HG03196 (cell line): ENCODE measurements around the gene TNFAIP8L1.
A peak's percentile ranks its signal among the peaks of the same experiment; 100 is the strongest.
"Not testable (repeated sequence)": the region's sequence is repeated elsewhere in the genome, so short reads cannot be mapped to it uniquely, and the experiment has no call there.

Experiments used
- ATAC-seq: cut with Tn5 transposase; IDR thresholded peaks from one replicate; pipeline ENCODE4 v1.9.1; 2021; ENCODE audit not compliant: unreplicated experiment

Gene TNFAIP8L1

GRCh38 chr19:4638828-4639530 is at the start of gene TNFAIP8L1:
TNFAIP8L1 (plus strand) TSS chr19:4639516; CDS start chr19:4651870, 12,354 bp downstream.
- peak; percentile 77 for ATAC-seq

GRCh38 chr19:4589579-4590410 is 49.5 kb upstream of the TNFAIP8L1 start:
- no peak for ATAC-seq

GRCh38 chr19:4590559-4590958 is 48.8 kb upstream of the TNFAIP8L1 start:
- no peak for ATAC-seq

GRCh38 chr19:4591320-4591719 is 48.0 kb upstream of the TNFAIP8L1 start:
- ATAC-seq, result no peak

DNA sequence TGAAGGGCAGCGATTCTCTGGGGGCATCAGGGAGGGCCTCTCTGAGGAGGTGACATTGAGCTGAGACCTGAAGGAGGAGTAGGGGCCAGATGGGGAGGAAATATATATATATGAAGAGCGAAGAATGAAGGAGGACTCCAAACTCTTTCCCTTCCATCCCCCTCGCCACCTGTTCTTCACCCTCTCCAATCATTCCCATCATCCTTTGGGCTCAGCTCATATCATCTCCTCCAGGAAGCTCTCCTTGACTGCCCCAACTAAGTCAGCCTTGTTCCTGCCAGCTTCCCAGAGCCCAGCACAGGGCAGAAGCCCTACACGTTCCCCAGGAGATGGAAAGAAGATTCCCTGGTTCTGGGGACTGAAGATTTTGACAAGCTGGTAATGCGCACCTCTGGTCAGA is 46.9 kb upstream of the TNFAIP8L1 start:
- ATAC-seq, result no peak

DNA sequence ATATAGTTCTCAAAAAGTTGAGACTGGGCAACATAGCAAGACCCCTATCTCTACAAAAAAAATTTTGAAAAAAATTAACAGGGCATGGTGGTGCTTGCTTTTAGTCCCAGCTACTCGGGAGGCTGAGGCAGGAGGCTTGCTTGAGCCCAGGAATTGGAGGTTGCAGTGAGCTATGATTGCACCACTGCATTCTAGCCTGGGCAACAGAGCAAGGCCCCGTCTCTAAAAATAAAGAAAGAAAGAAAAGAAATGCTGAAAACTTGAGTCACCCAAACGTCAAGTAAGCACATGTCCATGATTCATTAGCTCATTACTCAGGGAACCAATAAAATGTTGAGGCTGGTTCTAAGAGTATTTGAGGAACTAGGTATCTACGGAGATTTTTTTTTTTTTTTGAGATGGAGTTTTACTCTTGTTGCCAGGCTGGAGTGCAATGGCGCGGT is 45.9 kb upstream of the TNFAIP8L1 start:
- no peak for ATAC-seq

DNA sequence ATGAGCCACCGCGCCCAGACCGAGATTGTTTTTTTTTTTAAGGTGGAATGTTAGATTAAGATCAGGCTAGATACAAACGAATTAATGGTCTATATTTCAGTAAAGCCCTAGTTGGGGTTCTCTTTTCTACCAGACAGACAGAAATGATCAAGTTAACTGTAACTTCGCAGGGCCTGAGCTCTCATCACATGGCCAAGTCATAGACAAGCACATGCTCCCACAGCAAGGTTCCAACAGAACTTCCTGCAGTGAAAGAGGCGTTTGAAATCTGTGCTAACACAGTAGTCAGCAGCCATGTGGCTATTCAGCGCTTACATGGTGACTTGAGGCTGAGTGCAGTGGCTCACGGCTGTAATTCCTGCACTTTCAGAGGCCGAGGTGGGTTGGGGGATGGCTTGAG is 45.1 kb upstream of the TNFAIP8L1 start:
- no peak for ATAC-seq

DNA sequence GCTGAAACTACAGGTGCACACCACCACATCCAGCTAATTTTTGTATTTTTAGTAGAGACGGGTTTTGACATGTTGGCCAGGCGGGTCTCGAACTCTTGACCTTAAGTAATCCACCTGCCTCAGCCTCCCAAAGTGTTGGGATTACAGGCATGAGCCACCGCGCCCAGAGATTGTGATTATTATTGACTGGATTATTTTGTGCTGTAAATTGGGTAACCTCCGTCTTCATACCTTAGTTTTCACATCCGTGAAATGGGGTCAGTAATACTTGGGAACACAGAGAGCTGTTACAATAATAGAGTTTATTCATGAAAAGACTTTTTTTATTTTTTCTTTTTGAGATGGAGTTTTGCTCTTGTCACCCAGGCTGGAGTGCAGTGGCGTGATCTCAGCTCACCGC is 44.2 kb upstream of the TNFAIP8L1 start:
- not testable (repeated sequence) for ATAC-seq

DNA sequence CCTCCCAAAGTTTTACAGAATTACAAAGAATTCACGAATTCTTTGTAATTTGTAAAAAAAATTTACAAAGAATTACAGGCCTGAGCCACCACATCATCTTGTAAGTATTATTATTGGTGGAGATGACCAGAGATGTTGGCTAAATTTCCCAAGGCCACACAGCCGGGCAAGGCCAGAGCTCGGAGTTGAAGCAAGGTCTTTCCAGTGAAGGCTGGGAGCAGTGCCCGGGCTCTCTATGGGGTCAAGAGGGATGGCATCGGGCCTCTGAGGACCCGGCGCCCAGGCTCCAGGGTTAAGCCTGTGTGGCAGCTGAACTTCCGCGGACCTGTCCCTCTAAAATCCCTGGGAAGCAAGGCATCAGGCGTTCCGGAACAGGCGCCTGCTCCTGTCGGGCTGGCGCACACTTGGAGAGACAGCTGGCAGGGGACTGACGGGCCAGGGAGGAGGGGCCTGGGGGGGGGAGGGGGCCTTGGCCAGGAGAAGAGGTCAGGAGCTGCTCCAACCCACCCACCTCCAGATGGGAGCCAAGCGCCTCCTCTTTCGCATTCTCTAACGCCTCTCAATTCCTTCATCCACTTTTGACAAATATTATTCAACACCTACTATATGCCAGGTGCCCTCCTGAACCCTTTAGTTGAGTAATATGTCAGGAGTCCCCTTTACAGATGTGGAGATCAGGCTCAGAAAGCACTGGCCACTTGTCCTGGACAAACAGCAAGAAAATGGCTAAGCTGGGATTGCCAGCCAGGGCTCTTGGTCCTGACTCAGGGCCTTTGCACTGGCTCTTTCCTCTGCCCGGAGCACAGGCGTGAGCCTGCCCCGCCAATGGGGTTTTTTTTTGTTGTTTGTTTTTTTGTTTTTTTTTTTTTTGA is 43.0 kb upstream of the TNFAIP8L1 start:
- ATAC-seq, result no peak

DNA sequence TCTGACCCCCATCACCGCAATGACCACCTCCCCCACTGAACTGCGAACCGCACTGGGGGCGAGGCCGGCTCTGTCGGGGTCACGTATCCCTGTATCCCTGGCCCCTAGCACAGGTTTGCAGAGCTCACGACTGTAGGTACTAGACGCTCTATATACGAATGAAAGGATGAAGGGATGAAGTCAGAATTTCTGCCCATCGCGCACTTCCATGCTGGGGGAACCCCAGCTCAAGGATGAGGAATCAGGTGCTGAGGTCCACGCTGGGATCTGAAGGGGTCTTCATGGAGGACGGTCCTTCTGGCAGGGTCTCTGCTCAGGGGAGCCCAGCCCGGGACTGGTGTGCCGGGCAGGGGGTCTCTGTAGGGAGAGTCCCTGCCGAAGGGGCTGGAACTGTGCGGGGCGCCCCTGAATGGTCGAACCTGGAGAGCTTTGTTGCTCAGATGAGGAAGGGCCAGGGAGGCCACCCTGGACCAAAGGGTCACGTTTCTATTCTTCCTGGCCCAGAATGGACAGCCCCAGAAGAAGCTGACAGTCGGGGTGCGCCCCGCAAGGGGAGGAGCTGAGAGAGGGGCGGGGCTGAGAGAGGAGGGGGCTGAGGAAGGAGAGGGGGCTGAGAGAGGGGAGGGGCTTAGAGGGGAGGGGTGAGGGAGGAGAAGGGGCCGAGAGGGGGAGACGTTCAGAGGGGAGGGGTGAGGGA is 41.9 kb upstream of the TNFAIP8L1 start:
- ATAC-seq, result no peak

- no peak for ATAC-seq
These were observed 41.2 kb upstream of the TNFAIP8L1 start for GRCh38 chr19:4597975-4598671.

GRCh38 chr19:4598712-4599111 is 40.6 kb upstream of the TNFAIP8L1 start:
- ATAC-seq, result no peak

DNA sequence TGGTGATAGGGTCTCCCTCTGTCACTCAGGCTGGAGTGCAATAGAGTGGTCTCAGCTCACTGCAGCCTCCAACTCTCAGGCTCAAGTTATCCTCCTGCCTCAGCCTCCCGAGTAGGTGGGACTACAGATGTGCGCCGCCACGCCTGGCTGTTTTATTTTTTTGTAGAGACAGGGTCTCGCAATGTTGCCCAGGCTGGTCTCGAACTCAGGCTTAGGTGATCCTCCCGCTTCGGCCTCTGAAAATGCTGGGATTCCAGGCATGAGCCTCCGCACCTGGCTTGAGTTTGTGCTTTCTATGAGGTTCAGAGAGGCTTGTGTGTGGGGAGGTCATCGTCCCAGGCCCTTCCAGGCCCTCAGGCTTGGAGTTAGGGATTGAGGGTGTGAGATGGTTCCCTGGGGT is 39.2 kb upstream of the TNFAIP8L1 start:
- ATAC-seq, result no peak

DNA sequence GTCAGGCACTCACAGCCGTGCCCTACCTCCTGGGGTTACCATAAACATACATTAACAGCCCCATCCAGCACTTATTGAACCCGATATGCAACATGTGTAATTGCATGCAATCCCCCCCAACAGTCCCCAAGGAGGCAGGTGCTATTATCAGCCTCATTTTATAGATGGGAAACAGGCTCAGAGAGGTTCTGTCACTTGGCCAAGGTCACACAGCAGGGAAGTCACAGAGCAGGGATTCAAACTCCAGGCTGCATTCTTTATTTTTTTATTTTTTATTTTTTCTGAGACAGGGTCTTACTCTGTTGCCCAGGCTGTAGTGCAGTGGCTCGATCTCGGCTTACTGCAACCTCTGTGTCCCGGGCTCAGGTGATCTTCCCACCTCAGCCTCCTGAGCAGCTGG is 38.4 kb upstream of the TNFAIP8L1 start:
- no peak for ATAC-seq

GRCh38 chr19:4602173-4602788 is 37.0 kb upstream of the TNFAIP8L1 start:
- no peak for ATAC-seq

DNA sequence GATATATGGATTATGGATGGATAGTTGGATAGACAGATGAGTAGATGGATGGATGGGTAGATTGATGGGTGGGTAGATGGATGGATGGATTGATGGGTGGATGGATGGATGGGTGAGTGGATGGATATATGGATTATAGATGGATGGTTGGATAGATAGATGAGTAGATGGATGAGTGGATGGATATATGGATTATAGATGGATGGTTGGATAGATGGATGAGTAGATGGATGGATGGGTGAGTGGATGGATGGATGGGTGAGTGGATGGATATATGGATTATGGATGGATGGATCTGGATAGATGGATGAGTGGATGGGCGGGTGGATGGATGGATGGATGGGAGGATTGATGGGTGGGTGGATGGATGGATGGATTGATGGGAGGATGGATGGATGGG is 36.4 kb upstream of the TNFAIP8L1 start:
- ATAC-seq, result no peak

- ATAC-seq, result no peak
These were observed 34.4 kb upstream of the TNFAIP8L1 start for GRCh38 chr19:4604912-4605311.

GRCh38 chr19:4606181-4606580 is 33.1 kb upstream of the TNFAIP8L1 start:
- ATAC-seq, result no peak

- ATAC-seq, result no peak
These were observed 32.2 kb upstream of the TNFAIP8L1 start for GRCh38 chr19:4606921-4607678.
